Germinal center (tissue), 1 donor: Measurements from ENCODE around the gene GARNL3.

ENCODE experiments used
- DNase-seq: peaks from one replicate; pipeline ENCODE4 v3.0.0; 2012; ENCODE audit warnings: mixed read lengths, low spot score

The GARNL3 gene

GRCh38 chr9:127405344-127406125, 141.0 kb downstream of the GARNL3 start:
- DNase-seq = no peak

DNA sequence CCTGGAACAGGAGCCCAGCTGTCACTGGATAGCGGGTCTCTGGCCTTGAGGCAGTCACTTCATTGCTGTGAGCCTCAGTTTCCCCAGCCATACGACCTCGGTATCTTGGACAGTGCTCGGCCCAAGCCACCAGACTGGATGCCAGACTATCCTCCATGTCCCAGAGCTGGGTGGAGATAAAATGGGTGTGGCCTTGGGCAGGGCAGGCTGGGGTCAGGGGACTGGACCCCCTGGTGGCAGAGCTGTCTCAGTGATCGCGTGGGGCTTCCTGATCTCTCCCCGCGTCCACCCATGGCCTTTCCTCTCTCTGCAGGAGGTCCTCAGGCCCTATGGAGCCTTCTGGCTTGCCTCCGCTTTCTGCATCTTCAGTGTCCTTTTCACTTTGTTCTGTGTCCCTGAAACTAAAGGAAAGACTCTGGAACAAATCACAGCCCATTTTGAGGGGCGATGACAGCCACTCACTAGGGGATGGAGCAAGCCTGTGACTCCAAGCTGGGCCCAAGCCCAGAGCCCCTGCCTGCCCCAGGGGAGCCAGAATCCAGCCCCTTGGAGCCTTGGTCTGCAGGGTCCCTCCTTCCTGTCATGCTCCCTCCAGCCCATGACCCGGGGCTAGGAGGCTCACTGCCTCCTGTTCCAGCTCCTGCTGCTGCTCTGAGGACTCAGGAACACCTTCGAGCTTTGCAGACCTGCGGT, 142.4 kb downstream of the GARNL3 start:
- DNase-seq = no peak

DNA sequence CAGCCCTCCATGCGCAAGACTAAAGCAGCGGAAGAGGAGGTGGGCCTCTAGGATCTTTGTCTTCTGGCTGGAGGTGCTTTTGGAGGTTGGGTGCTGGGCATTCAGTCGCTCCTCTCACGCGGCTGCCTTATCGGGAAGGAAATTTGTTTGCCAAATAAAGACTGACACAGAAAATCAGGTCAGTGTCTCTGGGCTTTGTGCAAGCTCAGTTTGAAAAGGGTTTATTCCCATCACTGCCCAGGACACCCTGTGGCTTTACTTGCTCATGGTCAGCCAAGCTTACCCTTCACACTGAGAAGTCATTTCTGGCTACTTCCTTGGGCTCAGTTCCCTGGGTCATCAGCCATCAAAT, 142.9 kb downstream of the GARNL3 start:
- DNase-seq = no peak

- DNase-seq = no peak
Observed at GRCh38 chr9:127411122-127411521, 146.5 kb downstream of the GARNL3 start.

GRCh38 chr9:127415141-127415540, 150.6 kb downstream of the GARNL3 start:
- DNase-seq = no peak

DNA sequence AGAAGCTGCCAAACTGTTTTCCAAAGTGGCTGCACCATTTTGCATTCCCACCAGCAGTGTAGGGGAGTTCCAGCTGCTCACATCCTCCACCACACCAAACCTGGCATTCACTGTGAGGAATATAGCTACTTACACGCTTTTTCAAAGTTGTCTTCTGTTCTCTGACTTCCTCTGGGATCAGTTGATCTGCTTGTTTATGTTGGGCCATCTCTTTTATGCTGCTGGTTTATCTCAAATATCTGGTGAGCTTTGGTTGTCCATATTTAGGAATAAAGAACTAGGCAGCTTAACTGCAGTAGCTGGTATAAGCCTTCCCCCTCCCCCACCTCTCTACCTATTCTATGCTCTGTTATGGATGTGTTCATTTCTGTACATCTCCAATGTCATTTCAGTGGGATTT, 151.1 kb downstream of the GARNL3 start:
- no peak for DNase-seq

- DNase-seq = no peak
Observed at GRCh38 chr9:127417131-127418036, 152.8 kb downstream of the GARNL3 start.

GRCh38 chr9:127418037-127418471, 153.5 kb downstream of the GARNL3 start:
- DNase-seq = peak; percentile 36

DNA sequence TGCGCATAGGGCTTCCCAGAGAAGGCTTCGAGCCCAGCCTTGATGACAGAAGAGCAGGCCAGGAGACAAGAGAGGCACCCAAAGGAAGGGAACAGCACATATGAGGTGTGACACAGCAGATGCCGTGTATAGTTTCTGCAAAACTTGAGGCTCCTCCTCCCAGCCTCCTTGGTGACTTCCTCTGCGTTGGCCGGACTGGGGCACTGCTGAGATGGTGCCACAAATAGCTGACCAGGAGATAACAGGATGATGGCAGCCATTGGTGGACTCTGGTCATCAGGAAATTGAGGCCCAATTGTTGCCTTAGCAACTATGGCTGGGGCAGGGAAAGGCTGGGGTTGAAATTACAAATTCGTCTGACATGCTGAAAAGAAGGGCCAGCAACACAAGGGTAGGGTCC, 154.8 kb downstream of the GARNL3 start:
- no peak for DNase-seq

- no peak for DNase-seq
Observed at GRCh38 chr9:127421057-127421456, 156.5 kb downstream of the GARNL3 start.

GRCh38 chr9:127422133-127422782, 157.7 kb downstream of the GARNL3 start:
- DNase-seq = no peak

DNA sequence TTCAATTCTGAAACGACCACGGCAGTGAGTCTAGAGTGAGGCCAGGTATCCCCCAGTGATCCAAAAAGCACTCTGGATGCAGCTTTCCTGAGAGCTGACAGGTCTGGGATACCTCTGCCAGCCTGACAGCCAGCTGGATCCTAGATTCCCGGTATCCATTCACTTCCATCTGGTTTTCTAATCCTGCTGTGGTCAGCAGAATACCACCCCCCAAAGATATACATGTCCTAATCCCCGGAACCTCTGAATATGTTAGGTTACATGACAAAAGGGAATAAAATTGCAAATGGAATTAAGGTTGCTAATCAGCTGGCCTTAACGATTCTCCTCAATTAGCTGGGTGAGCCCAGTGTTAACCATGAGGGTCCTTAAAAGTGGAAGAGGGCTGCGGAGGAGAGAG, 158.2 kb downstream of the GARNL3 start:
- no peak for DNase-seq

DNA sequence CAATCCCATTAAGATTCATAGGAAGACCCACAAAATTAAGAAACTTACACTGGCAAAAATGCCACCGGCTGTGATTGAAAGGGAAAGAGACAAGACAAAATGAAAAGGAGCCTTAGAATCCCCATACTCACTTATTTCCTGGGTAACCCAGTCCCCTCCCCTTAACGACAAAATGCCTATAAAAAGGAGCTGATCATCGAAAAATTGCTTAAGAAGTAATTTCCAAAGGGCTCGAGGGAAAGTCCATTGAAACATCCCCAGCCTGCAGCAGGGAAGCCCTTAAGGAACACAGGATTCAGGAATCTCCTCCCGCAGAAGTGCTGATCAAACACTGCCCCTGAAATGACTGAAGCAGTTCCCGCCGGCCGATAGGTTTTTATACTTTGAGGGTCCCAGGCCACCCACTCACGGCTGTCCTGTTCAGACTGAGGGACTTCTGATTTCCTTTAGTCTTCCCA, 158.9 kb downstream of the GARNL3 start:
- no peak for DNase-seq

GRCh38 chr9:127423934-127424675, 159.5 kb downstream of the GARNL3 start, which contains the start of gene ZNF79:
Gene ZNF79 (plus strand): TSS chr9:127424382. CDS start chr9:127424788, 406 bp downstream.
- DNase-seq = peak; percentile 95

DNA sequence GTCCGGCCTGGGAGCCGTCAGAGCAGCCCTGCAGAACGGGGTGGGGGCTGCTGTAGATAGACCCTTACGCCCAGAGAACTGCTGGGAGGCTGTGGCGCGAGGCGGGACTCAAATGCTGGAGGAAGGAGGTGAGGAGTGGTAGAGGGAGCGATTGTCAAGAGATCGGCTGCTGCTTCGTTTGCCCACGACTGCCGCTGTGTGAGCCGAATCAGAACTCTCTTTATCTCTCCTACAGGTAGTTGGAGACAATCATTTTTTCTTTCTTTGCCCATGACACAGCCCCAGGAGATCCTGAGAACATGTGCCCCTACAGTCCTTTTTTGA, 160.1 kb downstream of the GARNL3 start:
- no peak for DNase-seq

DNA sequence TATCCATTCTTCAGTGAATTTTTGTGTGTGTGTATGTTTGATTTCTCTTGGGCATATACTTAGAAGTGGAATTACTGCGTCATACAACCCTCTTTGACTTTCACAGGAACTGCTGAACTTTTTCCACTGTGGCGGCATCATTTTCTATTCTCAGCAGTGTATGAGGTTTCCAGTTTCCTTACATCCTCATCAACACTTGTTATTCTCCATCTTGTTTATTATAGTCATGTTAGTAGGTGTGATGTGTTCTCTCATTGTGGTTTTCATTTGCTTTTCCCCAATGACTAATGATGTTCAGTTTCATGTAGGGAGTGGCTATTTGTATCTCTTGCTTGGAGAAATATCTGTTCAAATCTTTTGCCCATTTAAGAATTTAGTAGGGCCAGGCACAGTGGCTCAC, 162.2 kb downstream of the GARNL3 start:
- no peak for DNase-seq

- no peak for DNase-seq
Observed at GRCh38 chr9:127428348-127428747, 163.8 kb downstream of the GARNL3 start.

DNA sequence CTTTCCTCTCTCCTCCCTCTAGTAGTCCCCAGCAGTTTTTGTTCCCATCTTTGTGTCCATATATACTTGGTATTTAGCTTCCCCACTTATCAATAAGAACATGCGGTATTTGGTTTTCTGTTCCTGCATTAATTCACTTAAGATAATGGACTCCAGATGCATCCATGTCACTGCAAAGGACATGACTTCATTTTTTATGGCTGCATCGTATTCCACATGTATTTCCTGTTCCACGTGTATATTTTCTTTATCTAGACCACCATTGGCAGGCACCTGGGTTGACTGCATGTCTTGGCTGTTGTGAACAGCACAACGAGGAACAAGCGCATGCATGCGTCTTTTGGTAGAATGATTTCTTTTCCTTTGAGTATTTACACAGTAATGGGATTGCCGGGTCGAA, 165.8 kb downstream of the GARNL3 start:
- no peak for DNase-seq

- no peak for DNase-seq
Observed at GRCh38 chr9:127437497-127438264, 173.1 kb downstream of the GARNL3 start.

DNA sequence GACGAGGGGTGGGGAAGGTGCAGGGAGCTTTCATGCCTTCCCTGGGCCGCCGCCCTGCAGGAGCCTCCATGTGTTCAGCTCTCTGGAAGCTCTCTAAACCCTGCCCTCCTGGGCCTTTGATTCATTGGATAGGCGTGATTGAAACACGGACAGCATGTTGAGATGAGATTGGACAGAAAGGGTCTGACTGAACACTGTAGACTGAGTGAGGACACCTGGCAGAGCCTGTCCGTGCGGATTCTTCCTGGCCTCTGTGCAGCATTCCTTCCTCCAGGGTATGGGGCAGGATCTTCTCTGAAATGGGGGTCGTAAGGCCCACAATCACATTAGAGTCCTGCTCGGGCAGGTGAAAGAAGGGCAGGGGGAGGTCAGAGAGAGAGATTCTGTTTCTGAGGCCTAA, 173.8 kb downstream of the GARNL3 start:
- DNase-seq = no peak
